Fibroblast of mammary gland (primary cell): ENCODE results near the gene SV2C.

ENCODE experiments used
- DNase-seq: peaks from one replicate; pipeline ENCODE4 v3.0.0-alpha.2; 2010; ENCODE audit warnings: low read depth
- H3K4me3 ChIP-seq: 2 replicates; pipeline ENCODE4 v1.5.1; 2011; ENCODE audit warnings: low read depth, mild to moderate bottlenecking, low read length, moderate library complexity; ENCODE audit not compliant: control insufficient read depth
- TF ChIP-seq, protein P1 (sequence below): conservative IDR thresholded peaks from 2 replicates; pipeline ENCODE4 v1.5.1; 2011; ENCODE audit warnings: low read depth, low read length, inconsistent platforms; ENCODE audit not compliant: control insufficient read depth, insufficient read depth

SV2C gene

DNA sequence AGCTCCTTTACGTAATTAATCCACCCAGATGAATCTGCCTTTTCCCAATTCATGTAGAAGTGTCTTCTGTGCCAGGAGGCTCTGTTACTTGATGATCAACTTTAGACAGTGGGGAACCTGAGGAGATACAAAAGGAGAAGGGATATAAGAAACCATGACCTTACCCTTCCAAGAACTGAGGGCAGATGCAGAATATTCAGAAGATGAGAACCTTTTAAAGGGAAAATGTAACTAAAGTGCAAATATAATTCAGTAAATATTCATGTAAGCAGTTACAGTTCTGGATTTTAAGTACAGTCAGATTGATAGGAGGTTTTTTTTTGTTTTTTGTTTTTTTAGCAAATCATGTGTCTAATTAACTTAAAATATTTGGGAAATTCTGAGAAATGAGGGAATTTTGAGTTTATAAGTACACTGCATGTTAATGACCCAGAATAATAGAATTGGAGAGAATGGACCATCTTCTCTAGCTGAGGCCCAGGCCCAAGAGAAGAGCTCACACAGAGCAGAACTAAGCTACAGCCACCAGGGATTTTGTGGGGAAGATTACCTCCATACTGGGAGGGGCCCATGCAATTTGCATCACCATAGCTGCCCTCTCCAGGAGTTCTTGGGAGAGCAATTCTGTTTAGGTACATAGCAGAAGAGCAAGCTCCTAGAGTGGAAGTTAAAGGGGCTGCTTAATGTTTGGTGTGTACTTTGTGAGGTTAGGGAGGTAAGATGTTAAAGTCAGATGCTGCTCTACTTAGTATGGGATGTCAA lies 61.5 kb downstream of the SV2C start:
- TF ChIP-seq, protein P1, sequence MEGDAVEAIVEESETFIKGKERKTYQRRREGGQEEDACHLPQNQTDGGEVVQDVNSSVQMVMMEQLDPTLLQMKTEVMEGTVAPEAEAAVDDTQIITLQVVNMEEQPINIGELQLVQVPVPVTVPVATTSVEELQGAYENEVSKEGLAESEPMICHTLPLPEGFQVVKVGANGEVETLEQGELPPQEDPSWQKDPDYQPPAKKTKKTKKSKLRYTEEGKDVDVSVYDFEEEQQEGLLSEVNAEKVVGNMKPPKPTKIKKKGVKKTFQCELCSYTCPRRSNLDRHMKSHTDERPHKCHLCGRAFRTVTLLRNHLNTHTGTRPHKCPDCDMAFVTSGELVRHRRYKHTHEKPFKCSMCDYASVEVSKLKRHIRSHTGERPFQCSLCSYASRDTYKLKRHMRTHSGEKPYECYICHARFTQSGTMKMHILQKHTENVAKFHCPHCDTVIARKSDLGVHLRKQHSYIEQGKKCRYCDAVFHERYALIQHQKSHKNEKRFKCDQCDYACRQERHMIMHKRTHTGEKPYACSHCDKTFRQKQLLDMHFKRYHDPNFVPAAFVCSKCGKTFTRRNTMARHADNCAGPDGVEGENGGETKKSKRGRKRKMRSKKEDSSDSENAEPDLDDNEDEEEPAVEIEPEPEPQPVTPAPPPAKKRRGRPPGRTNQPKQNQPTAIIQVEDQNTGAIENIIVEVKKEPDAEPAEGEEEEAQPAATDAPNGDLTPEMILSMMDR, result no peak
- no peak for DNase-seq
- no peak overlapping the region for H3K4me3 ChIP-seq

DNA sequence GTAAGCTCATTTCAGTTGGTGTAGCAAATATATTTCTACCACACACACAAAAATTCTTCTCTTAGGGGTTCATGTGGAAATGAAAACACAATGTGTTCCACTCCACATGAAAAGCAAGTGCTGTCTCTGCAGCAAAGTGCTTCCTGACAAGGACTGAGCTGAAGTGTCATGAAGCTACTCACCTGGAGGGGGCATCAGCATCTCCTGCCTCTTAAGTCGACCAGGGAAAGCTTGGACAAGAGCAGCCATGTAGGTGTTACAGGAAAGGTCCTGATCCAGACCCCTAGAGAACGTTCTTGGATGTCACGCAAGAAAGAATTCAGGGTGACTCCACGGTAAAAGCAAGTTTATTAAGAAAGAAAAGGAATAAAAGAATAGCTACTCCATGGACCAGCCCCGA lies 62.8 kb downstream of the SV2C start:
- TF ChIP-seq, protein P1, result no peak
- no peak for DNase-seq
- H3K4me3 ChIP-seq, result no peak overlapping the region

DNA sequence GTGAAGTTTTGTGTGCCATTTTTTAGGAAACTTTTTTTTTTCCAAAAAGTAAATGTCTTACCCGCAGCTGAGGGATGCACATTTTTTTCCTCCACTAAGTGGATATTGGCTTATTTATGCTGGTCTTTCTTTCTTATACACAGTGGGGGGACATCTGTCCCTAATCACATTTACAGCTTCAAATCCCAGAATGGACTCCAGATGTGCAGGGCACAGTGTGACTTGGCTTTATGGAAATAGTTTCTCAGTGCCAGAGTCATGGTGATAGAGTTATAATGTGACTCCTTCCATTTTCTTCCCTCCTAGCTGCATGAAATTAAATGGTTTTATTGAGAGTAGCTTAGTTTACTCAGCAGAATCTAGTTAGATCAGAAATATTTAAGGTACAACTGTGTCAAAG lies 66.5 kb downstream of the SV2C start:
- DNase-seq, result no peak
- no peak overlapping the region for H3K4me3 ChIP-seq
- TF ChIP-seq, protein P1, result no peak

- no peak for DNase-seq
- H3K4me3 ChIP-seq, result no peak overlapping the region
- TF ChIP-seq, protein P1, result no peak
These were observed 69.0 kb downstream of the SV2C start for GRCh38 chr5:76152161-76152560.

DNA sequence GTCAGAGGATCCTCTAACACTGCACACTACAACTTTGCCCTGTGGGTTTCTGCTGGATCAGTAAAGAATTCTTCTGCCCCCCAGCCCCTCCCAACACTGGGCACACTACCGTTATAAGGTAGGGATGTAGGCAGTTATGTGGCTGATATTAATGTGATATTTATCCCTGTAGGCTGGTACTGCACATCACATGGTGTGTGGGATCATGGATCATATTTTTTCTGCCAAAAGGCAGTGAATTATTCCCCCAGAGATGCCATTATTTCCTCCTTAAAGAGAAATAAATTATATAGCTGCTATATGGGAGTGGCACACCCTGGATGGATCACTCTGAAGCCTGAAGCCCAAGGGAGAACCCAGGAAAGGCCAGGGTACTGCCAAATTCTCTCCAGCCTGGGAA lies 69.5 kb downstream of the SV2C start:
- no peak overlapping the region for H3K4me3 ChIP-seq
- no peak for DNase-seq
- TF ChIP-seq, protein P1, result no peak

DNA sequence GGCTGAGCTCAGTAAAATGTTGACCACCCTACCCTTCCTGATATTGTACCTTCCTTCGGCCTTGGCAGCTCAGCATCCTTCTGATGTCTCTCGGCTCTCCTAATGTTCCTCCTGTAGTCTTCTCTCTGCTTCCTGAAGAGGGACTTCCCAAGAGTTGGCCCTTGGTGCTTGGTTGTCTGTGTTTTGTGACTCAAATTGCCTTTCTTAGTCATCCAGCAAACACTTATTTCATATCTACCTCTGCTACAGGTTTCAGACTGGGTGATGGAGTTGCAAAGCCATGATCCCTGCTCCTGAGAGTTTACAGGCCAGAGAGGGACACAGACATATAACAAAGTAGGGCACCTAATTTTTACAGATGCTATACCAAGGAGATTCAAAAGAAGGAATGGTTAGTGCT lies 70.1 kb downstream of the SV2C start:
- H3K4me3 ChIP-seq, result no peak overlapping the region
- DNase-seq, result no peak
- TF ChIP-seq, protein P1, result no peak
